Renal cortex interstitium (tissue), 11 donors: ENCODE measurements around the gene ZBTB16. TPM values are rescaled to one million over a fixed set of nuclear protein-coding genes. Genes with fewer than 3 reads are reported as not detected.

Source experiments
- DNase-seq, 11 donors: peaks; one replicate each; pipeline ENCODE4 v3.0.0-alpha.2; 2013; ENCODE audit warnings: low read depth in 9 of 11, low spot score in 4 of 11; ENCODE audit errors: extremely low read depth in 1 of 11
- polyA plus RNA-seq, 3 donors: library from polyadenylated mRNA; unstranded; fragments of 120-200 nt; gene quantifications; one replicate each; pipeline ENCODE4 v1.2.1, GENCODE V29; 2013; ENCODE audit not compliant: insufficient read length in 3 of 3

ZBTB16 gene
- polyA plus RNA-seq, 3 donors, result 1.4 to 2.5 (median 1.7) TPM

DNA sequence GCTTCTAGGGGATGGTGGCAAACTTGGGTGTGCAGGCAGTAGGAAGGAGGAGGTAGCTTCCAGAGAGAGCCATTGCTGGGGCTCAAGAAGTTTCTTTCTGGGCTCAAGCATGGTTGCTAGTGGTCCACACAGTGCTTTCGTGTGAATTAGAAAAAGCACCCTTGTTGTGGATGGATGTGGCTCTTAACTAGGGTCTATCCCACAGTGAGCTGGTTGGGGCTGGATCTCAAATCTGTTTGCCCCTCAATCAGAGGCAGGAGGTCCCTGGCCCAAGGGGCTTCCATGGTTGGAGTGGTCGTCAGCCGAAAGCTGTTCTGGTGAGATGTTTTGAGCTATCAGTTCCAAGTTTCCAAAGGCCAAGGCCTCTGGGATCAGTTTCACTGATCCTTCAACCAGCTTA lies 35.0 kb downstream of the ZBTB16 start:
- DNase-seq, result no peak

DNA sequence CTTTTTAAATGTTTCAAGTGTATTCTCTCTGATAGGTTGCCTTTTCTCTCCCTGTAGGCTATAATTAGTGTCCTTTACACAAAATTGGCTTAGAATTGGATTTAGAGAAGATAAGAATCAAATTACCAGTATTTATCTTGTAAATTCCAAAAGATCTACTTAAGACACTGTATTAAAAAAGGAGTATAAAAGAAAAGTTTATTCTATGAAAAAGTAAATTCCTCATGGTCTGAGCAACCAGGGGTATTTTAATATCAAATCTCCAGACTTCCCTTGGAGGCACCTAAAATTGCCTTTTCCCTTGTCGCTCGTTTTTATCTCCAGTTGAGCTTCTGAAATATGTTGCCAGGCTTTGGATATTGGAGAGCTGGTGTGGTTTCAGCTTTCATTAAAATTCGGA lies 36.4 kb downstream of the ZBTB16 start:
- DNase-seq, result no peak

DNA sequence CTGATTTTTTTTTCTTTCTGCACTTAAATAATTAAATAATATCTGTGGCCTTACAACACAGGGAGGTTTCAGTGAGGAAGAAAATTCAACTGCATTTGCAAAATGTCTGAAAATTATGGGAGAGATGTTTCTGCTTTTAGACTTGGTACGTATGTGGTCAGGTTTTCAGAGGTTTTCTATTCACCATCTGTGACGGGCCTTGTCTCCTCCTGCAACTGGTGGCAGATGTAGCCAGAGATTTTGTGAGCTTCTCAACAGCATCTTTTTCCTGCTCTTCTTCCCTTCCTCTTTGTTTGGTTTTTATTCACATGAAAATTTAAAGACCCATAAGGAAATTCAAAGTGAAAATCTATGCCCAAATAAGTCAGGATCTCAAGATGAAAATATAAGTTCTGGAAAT lies 38.3 kb downstream of the ZBTB16 start:
- DNase-seq, result no peak

DNA sequence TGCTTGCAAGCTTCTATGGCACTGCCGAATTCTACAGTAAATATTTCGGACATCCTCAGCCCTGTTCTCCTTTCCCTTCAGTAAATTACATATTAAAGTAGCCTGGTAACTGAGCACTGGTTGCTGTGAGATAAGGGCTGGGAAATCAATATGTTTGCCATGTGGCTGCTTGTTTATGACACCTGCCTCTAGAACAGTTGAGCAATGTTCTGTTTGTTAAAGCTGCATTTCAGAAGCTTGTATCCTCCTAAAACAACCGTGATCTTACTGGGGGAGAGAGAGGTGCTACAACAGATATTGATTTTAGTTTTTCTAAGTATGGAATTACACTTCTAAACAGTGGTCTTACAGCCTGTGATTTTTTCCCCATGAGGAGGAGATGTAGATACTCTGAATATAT lies 39.4 kb downstream of the ZBTB16 start:
- DNase-seq, result no peak

DNA sequence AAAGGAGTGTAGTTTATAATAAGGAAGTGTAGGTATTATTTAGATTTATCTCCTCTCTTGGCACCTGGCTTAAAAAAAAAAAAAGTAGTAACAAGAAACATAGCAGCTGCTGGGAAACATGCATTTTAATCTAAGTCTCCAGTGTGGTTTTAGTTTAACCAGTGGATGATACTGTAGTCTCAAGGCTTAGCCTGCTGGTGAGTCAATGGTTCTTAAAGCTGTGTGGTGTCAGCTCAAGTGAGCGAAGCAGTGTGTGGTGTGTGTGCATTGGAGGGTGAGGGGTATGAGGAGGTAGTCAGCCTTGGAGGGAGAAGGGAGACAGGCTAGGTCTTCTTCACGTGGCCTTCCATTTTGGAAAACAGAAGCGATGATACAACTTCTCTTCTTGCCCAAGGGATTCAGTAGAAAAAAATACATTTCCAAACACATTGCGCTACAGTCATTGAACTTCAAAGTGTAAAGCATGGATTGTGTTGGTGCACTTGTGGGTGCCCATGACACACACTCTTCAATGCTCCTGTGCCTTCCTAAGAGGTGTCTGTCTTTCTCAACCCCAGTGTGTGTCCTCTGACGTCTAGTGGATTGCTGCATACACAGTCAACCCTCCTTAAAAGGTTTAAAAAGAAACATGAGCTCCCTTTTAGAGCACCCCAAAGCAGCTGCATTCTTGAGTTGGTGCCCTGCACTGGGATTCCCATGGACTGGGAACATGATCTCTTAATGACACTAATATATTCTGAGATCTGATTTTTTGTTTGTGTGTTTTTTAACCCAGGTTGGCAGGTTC lies 40.1 kb downstream of the ZBTB16 start:
- DNase-seq, result no peak

DNA sequence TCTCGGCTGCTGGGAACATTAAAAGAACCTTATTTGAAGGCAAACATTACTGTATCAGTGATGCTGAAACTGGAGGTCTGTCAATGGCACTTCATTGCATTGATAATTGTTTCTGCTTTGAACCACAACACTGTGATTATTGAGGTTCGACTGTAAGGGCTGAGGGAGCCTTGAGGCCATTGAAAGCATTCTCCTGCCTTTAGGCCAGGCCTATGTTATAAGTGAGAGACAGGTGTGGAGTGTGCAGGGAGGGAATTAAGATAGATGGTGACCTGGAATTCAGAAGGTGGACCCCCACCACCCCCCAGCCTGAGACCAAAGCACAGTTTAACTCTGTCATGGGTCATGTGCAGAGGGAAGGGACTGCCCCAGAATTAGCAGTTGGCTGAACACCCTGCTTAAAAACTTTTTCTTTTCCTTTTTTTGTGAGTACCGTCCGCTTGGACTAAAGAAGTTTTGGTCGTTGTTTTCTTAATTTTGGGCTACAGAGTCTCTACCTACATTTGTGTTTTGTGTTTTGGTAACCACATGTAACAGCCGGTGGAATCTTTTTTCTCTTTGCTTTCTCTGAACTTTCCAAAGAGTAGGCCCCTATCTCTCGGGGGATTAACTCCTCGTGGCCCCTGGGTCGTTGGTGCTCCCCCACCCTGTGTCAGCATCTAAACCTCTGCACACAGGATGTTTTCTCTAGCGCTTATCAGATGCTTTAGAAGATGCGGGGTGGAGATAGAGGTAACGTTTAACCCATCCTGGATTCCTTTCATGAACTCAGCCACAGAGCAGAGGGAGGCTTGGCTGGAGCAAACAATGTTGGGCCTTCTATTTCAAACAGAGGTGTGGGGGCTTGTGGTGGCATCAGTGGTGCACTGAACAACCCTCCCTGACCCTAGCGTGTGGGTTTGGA lies 43.7 kb downstream of the ZBTB16 start:
- DNase-seq, result no peak

DNA sequence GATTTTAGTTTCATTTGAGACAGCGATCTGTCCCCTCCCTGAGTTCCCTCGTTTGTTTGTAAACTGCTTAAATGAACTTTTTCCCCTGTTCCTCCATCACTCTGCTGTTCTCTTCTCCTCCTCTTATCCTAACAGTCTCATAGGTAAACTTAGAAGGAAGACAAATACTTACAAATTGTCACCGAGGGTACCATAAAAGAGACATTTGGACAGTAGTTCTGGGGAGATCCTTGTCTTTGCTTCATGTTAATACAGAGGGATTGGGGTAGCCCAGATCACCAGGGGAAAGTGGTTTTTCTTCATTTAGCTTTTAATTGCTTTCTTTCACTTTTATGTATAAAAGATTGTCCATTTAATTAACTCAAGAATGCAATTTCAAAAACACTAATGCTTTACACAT lies 46.1 kb downstream of the ZBTB16 start:
- no peak for DNase-seq

DNA sequence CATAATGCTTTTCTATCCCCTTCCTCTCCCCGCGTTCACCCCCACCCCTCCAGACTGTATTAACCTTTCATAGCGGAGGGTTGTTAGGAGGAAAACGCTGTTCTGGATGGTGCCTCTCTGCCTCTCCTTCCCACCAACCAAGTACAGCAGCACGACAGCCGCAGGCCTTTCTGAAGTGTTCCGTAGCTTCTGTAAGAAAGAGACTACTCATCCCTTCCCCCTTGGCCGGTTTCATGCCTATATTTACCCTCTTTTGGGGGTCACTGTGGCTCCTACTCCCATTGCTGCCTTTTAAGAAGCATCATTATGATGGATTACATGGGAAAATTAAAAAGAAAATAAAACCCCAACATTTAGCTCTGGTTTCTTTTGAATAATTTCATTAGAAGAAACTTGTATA lies 46.5 kb downstream of the ZBTB16 start:
- no peak for DNase-seq

DNA sequence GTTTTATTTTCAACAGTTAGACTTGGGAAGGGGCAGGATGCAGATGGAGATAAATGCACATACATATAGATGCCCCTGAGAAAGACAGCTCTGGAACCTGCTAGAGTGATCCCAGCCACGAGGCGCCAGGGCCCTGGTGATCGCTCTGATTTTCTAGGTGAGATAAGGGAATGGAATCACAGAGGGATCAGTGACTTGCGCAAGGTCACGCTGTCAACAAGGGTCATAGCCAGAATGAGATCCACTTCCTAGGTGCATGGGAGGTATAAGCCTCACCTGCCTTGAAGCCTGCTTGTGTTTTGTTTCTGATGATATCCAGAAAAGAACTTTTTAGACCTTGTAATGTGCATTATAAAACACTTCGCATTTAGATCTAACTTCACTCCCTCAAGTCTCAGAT lies 47.5 kb downstream of the ZBTB16 start:
- no peak for DNase-seq

DNA sequence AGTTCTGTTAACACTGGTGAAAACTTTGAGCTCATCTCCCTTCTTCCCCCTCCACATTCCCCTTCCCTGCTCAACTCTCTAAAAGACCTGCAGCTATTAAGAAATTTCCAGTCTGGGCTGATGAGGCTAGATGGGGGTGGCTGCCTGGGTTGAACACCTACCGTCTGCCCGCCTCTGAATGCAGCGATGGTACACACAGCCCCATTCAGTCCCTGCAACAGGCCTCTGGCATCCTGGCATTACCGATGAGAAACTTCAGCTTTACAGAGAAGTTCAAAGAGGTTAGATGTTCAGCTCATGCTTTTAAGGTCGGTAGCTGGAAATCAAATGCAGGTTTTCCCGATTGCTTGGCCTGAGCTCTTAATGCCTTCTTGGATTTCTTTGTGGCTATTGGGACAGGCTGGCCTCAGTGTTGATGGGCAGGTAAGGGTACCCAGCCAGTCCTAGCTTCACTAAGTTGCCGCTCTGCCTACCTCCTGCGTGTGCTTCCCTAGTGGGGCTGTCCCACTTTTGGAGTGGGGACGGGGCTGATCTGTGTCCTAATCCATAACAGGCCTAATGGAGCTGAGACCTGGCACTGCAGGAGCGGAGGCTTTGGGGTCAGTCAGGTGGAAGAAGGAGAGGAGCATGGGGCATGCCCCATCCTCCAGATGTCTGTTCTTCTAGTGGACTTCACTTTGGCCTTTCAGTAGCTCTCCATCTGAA lies 49.1 kb downstream of the ZBTB16 start:
- DNase-seq, result no peak

DNA sequence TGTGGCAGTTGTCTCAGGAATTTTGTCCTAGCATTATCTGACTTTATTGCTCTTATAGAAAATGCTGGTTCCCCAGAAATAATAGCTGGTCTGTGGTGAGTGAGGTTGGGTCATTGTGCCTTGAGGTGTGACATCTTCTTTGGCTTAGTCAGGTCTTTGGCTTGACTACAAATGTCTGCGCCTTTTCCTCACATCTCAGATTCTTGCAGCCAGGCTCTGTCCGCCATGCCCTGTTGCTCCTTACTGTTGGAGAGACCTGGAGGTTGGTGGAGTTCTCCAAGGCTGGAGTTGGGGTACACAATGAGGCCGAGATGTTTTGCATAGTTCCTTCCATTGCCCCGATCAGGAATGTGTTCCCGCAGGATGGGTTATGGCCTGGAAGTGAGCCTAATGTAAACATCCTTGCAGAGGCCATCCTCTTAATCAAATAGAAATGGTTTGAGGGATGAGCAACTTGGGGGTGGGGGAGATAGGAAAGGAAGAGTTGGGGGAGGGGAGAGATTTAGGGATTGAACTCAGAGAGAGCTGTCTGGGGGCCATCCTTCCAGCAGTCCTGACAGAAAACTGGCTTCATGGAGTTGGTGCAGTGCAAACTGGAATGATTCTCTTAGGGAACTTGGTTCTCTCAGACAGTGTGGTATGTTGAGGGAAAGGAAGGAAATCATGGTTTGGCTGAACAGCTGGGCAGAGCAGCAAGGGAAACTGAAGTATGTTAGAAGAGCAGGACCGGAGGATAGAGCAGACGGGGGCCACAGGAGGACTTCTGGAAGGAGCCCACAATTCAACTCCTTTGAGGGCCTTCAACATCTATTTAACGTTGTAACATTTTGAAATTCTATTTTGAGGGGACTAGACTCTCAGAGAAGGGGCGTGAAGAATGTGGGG lies 49.9 kb downstream of the ZBTB16 start:
- DNase-seq, result no peak

DNA sequence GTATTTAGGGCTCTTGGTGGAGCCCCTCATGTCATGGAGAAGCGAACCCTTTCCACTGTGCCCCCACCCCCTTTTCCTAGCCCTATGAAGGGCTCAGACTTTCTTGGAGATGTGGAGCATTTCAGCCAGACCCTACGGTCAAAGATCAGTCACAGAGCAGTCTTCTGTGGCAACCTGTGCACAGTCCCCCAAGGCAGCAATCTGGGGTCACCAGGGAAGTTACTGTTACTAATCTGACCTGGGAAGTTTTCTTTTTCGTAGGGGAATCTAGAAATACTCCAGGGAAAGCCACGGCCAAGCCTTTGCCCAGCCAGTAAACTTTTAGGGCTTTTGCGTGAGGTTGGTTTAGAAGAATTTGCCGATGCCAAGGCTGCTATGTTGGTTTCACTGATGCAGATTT lies 50.6 kb downstream of the ZBTB16 start:
- no peak for DNase-seq

DNA sequence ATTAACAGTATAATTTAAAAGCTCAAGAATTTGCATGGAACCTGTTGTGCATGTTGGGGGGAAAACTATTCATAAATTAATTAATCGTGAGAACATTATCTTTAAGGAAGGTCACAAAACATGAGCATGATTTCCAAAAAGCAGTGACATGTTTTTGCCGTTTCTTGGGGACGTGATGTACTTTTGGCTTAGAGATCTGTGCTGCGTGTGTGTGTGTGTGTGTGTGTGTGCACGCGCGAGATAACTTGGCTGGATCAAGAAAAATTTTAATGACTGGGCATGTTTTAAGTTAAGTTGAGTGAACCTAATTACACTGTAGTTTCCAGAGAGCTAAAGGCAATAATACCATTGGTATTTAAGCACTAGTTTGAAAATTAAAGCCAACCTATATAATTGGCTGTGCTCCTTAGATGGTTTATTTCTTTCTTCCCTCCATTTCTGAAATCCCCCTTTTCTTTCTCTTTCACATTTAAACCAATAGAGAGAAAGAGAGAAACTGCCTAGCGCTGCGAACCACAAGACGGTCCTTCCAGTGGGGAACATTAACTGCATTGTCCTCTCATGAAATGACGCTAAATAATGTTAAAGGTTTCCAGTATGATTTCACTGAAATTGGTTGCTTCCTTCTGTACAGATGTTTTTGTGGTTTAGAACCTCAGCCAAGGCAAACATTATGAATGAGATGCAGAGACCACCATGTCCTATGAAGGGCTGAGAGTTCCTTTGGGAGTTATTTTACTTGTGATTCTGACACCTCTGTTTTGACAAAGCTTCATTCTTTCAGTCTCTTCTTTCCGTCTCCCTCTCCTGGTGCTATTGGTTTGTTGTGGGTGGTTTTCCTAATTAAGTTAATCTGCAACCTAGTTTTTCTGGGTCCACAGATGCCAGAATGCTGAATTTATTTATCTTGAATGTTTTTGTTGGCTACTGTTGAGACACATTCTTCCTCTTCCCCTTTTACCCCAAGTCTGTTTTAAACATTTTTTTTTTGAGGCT lies 51.7 kb downstream of the ZBTB16 start:
- DNase-seq, result no peak

DNA sequence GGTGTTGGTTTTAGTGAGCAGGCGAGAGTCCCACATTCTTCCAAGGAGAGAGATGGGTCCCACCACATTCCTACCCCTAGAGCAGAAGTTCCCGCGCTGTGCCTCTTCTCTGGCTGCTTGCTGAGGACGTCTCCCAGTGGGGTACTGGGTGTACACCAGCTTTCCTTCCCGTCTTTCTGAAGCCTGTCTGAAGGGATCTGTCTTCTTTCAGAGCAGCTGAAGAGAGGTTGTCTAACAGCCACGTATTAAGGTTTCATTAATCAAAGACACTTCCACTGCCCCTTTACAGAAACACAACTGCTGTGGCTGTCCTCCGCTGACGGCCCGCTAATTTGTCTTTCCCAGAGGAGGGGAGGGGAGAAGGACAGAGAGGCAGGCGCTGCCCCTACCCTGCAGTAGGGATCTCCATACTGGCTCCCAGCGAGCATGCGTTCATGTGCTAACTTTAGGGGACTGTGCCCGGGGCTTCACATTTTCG lies 56.0 kb downstream of the ZBTB16 start:
- no peak for DNase-seq

DNA sequence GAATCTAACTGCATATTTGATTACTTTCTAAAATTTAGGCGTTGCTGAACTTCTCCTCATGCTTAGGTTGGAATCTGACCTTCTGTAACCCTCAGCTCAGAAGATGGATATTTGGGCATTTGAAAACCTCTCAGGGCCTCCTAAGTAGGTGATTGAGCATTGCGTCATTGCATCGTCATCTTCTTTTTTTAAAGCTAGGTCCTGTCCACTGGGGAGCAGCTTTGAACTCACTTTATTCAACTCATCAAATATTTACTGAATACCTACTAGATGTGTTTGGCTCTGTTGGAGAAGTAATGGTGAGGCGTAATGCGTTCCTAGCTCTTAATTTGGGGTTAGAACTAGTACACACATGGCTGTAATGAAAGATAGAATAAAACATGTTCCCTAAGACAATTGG lies 56.8 kb downstream of the ZBTB16 start:
- DNase-seq, result no peak

DNA sequence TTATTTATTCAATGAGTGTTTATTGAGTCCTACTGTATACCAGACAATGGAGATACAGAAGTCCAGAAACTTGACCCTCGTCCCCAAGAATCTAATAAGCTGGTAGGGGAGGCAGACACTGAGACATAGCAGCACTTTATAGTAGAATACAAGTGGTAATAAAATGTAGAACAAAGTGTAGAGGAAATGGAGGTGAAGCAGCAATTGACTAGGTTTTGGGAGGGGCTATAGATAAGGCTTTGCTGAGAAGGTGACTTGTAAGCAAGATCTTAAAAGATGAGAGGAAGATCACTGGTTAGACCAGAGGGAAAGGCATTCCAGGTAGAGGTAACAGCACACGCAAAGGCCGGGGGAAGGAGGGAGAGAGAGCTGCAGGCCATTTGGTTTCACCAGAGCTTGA lies 57.3 kb downstream of the ZBTB16 start:
- DNase-seq, result no peak

DNA sequence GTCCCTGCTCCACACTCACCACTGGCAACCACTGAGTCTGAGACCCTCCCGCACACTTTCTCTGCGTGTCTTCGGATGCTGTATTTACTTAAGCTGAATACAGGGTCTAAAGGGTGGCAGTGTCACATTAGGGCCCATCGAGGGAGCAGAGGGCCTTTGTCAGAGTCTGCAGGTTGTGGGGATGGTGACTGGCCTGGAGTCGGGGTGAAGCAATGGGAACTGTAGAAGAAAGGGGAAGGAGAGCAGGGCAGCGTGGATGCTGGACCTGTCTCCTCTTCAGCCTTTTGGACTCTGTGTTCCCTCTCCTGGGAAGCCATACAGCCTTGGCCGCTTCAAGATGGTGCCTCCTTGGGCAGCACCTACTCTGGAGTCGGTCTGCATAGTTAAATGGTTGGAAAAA lies 61.1 kb downstream of the ZBTB16 start:
- no peak for DNase-seq

DNA sequence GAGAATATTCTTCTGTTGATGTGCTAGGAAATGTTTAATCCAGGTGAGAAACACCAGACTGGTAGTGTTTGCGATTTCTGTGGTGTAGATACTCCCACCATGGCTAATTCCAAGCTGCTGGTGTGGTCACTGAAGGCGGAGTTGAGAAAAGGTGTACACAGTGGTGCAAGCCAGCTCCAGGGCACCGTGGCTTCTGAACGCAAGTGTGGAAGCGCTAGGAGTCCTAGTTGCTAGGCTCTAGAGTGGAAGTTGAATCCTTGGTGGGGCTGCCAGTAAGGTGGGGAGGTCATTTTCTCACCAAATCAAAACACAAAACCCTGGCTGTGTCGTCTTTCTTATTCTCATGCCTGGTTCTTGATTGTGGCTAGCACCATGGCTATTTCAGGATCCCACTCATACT lies 61.6 kb downstream of the ZBTB16 start:
- DNase-seq, result no peak
